SK-N-SH (cell line): ENCODE data around the gene DSCAM.

Experiments used
- EP300 ChIP-seq, 2 experiments: IDR thresholded peaks; 2 replicates each; pipeline versions ENCODE4 v1.4.0 to v1.6.1; 2012; ENCODE audit warnings: borderline replicate concordance in 1 of 2, low read depth in 1 of 2, low read length in 1 of 2
- EZH2phosphoT487 ChIP-seq: fragments of 200-600 bp; sonication (generic); IDR thresholded peaks from 2 replicates; pipeline ENCODE4 v1.6.1; 2017; ENCODE audit warnings: low read depth, mixed run types, mild to moderate bottlenecking, antibody characterized with exemption, moderate library complexity, borderline replicate concordance
- NRF1 ChIP-seq: IDR thresholded peaks from 2 replicates; pipeline ENCODE4 v1.6.1; 2012; ENCODE audit warnings: low read depth, mild to moderate bottlenecking, low read length
- RFX5 ChIP-seq: IDR thresholded peaks from 2 replicates; pipeline ENCODE4 v1.6.1; 2012; ENCODE audit warnings: mild to moderate bottlenecking, improper control_type of control experiment, low read length
- TF ChIP-seq, protein P1 (sequence below): fragments of 200-600 bp; sonication (generic); IDR thresholded peaks from 2 replicates; pipeline ENCODE4 v1.6.1; 2017; ENCODE audit warnings: antibody characterized with exemption, mild to moderate bottlenecking, moderate library complexity
- TF ChIP-seq, protein P2 (sequence below): fragments of 150-350 bp; IDR thresholded peaks from 2 replicates; pipeline ENCODE4 v1.6.1; 2017; ENCODE audit warnings: antibody characterized with exemption, low read length, low read depth, borderline replicate concordance
- TF ChIP-seq, protein P3 (sequence below): IDR thresholded peaks from 2 replicates; pipeline ENCODE4 v1.4.0; 2012; ENCODE audit warnings: low read depth
- TF ChIP-seq, protein P4 (sequence below): IDR thresholded peaks from 2 replicates; pipeline ENCODE4 v1.4.0; 2012; ENCODE audit warnings: low read depth, borderline replicate concordance
- TF ChIP-seq, protein P5 (sequence below): IDR thresholded peaks from 2 replicates; pipeline ENCODE4 v1.6.1; 2012; ENCODE audit warnings: mild to moderate bottlenecking, low read depth, low read length, moderate library complexity

DNA sequence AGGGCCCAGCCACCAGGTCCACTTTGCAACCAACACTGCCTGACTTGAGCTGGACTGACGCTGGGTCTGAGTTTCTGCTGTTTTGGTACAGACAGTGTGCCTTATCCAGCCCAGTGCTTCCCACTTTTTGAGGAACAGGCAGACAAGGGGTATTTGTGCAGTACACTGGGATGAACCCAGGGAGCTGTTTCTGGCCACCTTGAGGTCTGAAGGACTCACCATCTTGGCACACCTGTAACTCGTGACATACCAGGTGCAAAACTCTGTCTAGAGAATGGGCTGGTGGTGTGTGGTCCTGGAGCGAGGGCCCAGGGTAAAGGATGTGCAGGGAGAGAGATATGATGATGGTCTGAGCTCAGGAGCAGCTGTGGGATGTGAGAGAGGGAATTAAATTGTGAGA is 831.1 kb downstream of the DSCAM start:
- TF ChIP-seq, protein P1, sequence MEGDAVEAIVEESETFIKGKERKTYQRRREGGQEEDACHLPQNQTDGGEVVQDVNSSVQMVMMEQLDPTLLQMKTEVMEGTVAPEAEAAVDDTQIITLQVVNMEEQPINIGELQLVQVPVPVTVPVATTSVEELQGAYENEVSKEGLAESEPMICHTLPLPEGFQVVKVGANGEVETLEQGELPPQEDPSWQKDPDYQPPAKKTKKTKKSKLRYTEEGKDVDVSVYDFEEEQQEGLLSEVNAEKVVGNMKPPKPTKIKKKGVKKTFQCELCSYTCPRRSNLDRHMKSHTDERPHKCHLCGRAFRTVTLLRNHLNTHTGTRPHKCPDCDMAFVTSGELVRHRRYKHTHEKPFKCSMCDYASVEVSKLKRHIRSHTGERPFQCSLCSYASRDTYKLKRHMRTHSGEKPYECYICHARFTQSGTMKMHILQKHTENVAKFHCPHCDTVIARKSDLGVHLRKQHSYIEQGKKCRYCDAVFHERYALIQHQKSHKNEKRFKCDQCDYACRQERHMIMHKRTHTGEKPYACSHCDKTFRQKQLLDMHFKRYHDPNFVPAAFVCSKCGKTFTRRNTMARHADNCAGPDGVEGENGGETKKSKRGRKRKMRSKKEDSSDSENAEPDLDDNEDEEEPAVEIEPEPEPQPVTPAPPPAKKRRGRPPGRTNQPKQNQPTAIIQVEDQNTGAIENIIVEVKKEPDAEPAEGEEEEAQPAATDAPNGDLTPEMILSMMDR: no peak
- TF ChIP-seq, protein P2, sequence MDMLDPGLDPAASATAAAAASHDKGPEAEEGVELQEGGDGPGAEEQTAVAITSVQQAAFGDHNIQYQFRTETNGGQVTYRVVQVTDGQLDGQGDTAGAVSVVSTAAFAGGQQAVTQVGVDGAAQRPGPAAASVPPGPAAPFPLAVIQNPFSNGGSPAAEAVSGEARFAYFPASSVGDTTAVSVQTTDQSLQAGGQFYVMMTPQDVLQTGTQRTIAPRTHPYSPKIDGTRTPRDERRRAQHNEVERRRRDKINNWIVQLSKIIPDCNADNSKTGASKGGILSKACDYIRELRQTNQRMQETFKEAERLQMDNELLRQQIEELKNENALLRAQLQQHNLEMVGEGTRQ: no peak
- TF ChIP-seq NRF1: no peak
- TF ChIP-seq, protein P3, sequence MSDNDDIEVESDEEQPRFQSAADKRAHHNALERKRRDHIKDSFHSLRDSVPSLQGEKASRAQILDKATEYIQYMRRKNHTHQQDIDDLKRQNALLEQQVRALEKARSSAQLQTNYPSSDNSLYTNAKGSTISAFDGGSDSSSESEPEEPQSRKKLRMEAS: no peak
- TF ChIP-seq EZH2phosphoT487: no peak
- no peak for TF ChIP-seq RFX5
- TF ChIP-seq, protein P4, sequence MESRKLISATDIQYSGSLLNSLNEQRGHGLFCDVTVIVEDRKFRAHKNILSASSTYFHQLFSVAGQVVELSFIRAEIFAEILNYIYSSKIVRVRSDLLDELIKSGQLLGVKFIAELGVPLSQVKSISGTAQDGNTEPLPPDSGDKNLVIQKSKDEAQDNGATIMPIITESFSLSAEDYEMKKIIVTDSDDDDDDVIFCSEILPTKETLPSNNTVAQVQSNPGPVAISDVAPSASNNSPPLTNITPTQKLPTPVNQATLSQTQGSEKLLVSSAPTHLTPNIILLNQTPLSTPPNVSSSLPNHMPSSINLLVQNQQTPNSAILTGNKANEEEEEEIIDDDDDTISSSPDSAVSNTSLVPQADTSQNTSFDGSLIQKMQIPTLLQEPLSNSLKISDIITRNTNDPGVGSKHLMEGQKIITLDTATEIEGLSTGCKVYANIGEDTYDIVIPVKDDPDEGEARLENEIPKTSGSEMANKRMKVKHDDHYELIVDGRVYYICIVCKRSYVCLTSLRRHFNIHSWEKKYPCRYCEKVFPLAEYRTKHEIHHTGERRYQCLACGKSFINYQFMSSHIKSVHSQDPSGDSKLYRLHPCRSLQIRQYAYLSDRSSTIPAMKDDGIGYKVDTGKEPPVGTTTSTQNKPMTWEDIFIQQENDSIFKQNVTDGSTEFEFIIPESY: no peak
- TF ChIP-seq, protein P5, sequence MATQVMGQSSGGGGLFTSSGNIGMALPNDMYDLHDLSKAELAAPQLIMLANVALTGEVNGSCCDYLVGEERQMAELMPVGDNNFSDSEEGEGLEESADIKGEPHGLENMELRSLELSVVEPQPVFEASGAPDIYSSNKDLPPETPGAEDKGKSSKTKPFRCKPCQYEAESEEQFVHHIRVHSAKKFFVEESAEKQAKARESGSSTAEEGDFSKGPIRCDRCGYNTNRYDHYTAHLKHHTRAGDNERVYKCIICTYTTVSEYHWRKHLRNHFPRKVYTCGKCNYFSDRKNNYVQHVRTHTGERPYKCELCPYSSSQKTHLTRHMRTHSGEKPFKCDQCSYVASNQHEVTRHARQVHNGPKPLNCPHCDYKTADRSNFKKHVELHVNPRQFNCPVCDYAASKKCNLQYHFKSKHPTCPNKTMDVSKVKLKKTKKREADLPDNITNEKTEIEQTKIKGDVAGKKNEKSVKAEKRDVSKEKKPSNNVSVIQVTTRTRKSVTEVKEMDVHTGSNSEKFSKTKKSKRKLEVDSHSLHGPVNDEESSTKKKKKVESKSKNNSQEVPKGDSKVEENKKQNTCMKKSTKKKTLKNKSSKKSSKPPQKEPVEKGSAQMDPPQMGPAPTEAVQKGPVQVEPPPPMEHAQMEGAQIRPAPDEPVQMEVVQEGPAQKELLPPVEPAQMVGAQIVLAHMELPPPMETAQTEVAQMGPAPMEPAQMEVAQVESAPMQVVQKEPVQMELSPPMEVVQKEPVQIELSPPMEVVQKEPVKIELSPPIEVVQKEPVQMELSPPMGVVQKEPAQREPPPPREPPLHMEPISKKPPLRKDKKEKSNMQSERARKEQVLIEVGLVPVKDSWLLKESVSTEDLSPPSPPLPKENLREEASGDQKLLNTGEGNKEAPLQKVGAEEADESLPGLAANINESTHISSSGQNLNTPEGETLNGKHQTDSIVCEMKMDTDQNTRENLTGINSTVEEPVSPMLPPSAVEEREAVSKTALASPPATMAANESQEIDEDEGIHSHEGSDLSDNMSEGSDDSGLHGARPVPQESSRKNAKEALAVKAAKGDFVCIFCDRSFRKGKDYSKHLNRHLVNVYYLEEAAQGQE: no peak
- no peak for TF ChIP-seq EP300 (IDR thresholded peaks at IDR 0.05; ENCODE audit: borderline replicate concordance in 1 of 2, low read depth in 1 of 2, low read length in 1 of 2)
